Liver (tissue), 9 donors: ENCODE data around the gene TLR9. TPM values are rescaled to one million over a fixed set of nuclear protein-coding genes. Genes with fewer than 3 reads are reported as not detected.

Experiments used
- DNase-seq: peaks from one replicate; pipeline ENCODE4 v3.0.0-alpha.2; 2017; ENCODE audit warnings: low spot score
- H3K27ac ChIP-seq, 2 donors: one replicate each; pipeline ENCODE4 v1.7.0; 2013; ENCODE audit warnings: inconsistent platforms in 2 of 2, low read length in 2 of 2, control low read depth in 1 of 2, low read depth in 1 of 2, mild to moderate bottlenecking in 1 of 2
- H3K27me3 ChIP-seq, 4 donors: one replicate each; pipeline versions ENCODE4 v1.6.1 to v1.7.0; 2013; ENCODE audit warnings: low read length in 3 of 4, inconsistent platforms in 1 of 4, mild to moderate bottlenecking in 1 of 4, moderate library complexity in 1 of 4; ENCODE audit not compliant: control insufficient read depth in 4 of 4, insufficient read depth in 4 of 4
- H3K36me3 ChIP-seq, 4 donors: one replicate each; pipeline versions ENCODE4 v1.6.1 to v1.7.0; 2013; ENCODE audit warnings: low read length in 3 of 4, mild to moderate bottlenecking in 3 of 4, low read depth in 1 of 4, moderate library complexity in 1 of 4; ENCODE audit not compliant: control insufficient read depth in 4 of 4, insufficient read depth in 3 of 4
- H3K4me1 ChIP-seq, 4 donors: one replicate each; pipeline versions ENCODE4 v1.6.1 to v1.7.0; 2013; ENCODE audit warnings: low read length in 3 of 4, mild to moderate bottlenecking in 3 of 4, moderate library complexity in 1 of 4; ENCODE audit not compliant: control insufficient read depth in 4 of 4, insufficient read depth in 4 of 4
- H3K4me3 ChIP-seq, 3 donors: one replicate each; pipeline versions ENCODE4 v1.6.1 to v1.7.0; 2013; ENCODE audit warnings: low read length in 3 of 3, control low read depth in 1 of 3, low read depth in 1 of 3, mild to moderate bottlenecking in 1 of 3
- H3K9ac ChIP-seq, 2 donors: one replicate each; pipeline ENCODE4 v1.7.0; 2013; ENCODE audit warnings: low read length in 2 of 2, mild to moderate bottlenecking in 2 of 2, moderate library complexity in 2 of 2, control low read depth in 1 of 2, low read depth in 1 of 2
- H3K9me3 ChIP-seq, 4 donors: one replicate each; pipeline versions ENCODE4 v1.6.1 to v1.7.0; 2013; ENCODE audit warnings: low read length in 3 of 4; ENCODE audit not compliant: control insufficient read depth in 4 of 4
- EGR1 ChIP-seq, 2 donors: IDR thresholded peaks; 2 replicates each; pipeline ENCODE4 v1.6.1; 2016 to 2018; ENCODE audit warnings: antibody characterized with exemption in 2 of 2, low read depth in 2 of 2
- FOXA1 ChIP-seq: IDR thresholded peaks from 2 replicates; pipeline ENCODE4 v1.6.1; 2016; ENCODE audit warnings: antibody characterized with exemption
- FOXA2 ChIP-seq: IDR thresholded peaks from 2 replicates; pipeline ENCODE4 v1.6.1; 2016; ENCODE audit warnings: antibody characterized with exemption
- GABPA ChIP-seq, 2 donors: IDR thresholded peaks in 1 of 2; conservative IDR thresholded peaks in 1 of 2; 2 replicates each; pipeline ENCODE4 v1.6.1; 2016; ENCODE audit warnings: antibody characterized with exemption in 2 of 2, mild to moderate bottlenecking in 1 of 2, moderate library complexity in 1 of 2
- HNF4A ChIP-seq, 2 donors: conservative IDR thresholded peaks; 2 replicates each; pipeline ENCODE4 v1.6.1; 2016; ENCODE audit warnings: antibody characterized with exemption in 2 of 2, mild to moderate bottlenecking in 2 of 2
- HNF4G ChIP-seq: IDR thresholded peaks from 2 replicates; pipeline ENCODE4 v1.6.1; 2016; ENCODE audit warnings: antibody characterized with exemption
- JUND ChIP-seq, 2 donors: IDR thresholded peaks; 2 replicates each; pipeline ENCODE4 v1.6.1; 2016; ENCODE audit warnings: antibody characterized with exemption in 2 of 2
- NR2F2 ChIP-seq: IDR thresholded peaks from 2 replicates; pipeline ENCODE4 v1.6.1; 2016; ENCODE audit warnings: antibody characterized with exemption
- RAD21 ChIP-seq, 2 donors: IDR thresholded peaks; 2 replicates each; pipeline ENCODE4 v1.6.1; 2016; ENCODE audit warnings: antibody characterized with exemption in 2 of 2, mild to moderate bottlenecking in 2 of 2
- RXRA ChIP-seq, 2 donors: IDR thresholded peaks; 2 replicates each; pipeline ENCODE4 v1.6.1; 2017 to 2018; ENCODE audit warnings: antibody characterized with exemption in 2 of 2, mild to moderate bottlenecking in 1 of 2
- SP1 ChIP-seq: IDR thresholded peaks from 2 replicates; pipeline ENCODE4 v1.6.1; 2018; ENCODE audit warnings: antibody characterized with exemption, mild to moderate bottlenecking
- TAF1 ChIP-seq: conservative IDR thresholded peaks from 2 replicates; pipeline ENCODE4 v1.6.1; 2016; ENCODE audit warnings: antibody characterized with exemption, mild to moderate bottlenecking
- YY1 ChIP-seq: IDR thresholded peaks from 2 replicates; pipeline ENCODE4 v1.6.1; 2016; ENCODE audit warnings: antibody characterized with exemption, mild to moderate bottlenecking
- WGBS: extraction: QIAGEN DNeasy Blood & Tissue Kit; methylation state at CpG from one replicate; pipeline ENCODE4 v1.1.7; 2013; 5-methylcytosine and 5-hydroxymethylcytosine counted together
- polyA plus RNA-seq, 2 donors: library from polyadenylated mRNA; stranded (reverse) in 1 of 2; unstranded in 1 of 2; fragments of 200-250 nt in 1 of 2; fragments of >200 nt in 1 of 2; fragmentation: Nextera tagmentation in 1 of 2; extraction: Ambion mirVana in 1 of 2; gene quantifications; one replicate each; pipeline versions ENCODE4 v1.2.1 to v1.2.3, GENCODE V29; 2013 to 2015
- total RNA-seq, 2 donors: library from RNA; depleted of rRNA; stranded (reverse); fragments of >200 nt; gene quantifications; one replicate each; pipeline ENCODE4 v1.2.3, GENCODE V29; 2014
- TF ChIP-seq, protein P1 (sequence below): IDR thresholded peaks from 2 replicates; pipeline ENCODE4 v1.6.1; 2016; ENCODE audit warnings: antibody characterized with exemption
- TF ChIP-seq, protein P2 (sequence below): IDR thresholded peaks from 2 replicates; pipeline ENCODE4 v1.6.1; 2016; ENCODE audit warnings: antibody characterized with exemption
- TF ChIP-seq, protein P3 (sequence below): IDR thresholded peaks from 2 replicates; pipeline ENCODE4 v1.6.1; 2016; ENCODE audit warnings: antibody characterized with exemption
- TF ChIP-seq, protein P4 (sequence below): IDR thresholded peaks from 2 replicates; pipeline ENCODE4 v1.6.1; 2016; ENCODE audit warnings: antibody characterized with exemption, mild to moderate bottlenecking
- TF ChIP-seq, protein P5 (sequence below): fragments of 150-350 bp; IDR thresholded peaks from 2 replicates; pipeline ENCODE4 v1.5.1; 2017; ENCODE audit warnings: improper control_type of control experiment, low read depth, low read length; ENCODE audit not compliant: missing input control
- donor health status: healthy.
- donor health status: healthy.
- donor health status: healthy.
- donor health status: healthy.
- donor health status: healthy.

TLR9 gene
- total and polyA plus RNA-seq, 4 donors = 0.02 TPM; not detected in 3

DNA sequence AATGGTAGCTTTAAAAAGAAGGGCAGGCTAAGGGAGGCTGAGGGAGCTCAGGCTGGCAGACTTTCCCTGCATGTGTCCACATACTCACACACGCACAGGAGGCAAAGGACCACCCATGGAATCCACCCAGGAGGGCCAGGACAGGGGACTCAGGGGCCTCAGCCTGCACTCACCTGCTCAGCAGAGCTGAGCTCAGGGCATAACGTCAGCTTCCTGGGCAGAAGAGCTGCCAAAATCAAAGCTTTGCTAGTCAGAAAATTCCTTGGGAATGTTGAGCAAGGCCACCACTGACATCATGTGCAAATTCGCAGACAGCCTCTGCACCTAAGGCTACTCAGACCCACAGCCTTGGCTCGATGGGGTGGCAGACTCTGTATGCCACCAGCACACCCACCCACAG lies 43.9 kb downstream of the TLR9 start:
- Histone ChIP-seq H3K27ac (peak overlapping the region; percentile 87 to 90), H3K27me3 (no peaks in the 10 kb centered on the region), H3K4me3 (peak overlapping the region in 1 of 3 donors; percentile 4), H3K9me3 (no peaks in the 10 kb centered on the region), H3K36me3 (no peaks in the 10 kb centered on the region), H3K4me1 (peaks cover 17 to 48% (median 37%) of the 10 kb centered on the region in 4 donors), H3K9ac (peak overlapping the region; percentile 33 to 69)
- 36% methylated on average over 4 of the region's 4 CpGs for WGBS
- peak; percentile 31 for DNase-seq
- TF ChIP-seq TAF1 (peak; percentile 8), JUND (IDR thresholded peaks at IDR 0.05) (peak in 1 of 2 donors; percentile 58), YY1 (no peak)

DNA sequence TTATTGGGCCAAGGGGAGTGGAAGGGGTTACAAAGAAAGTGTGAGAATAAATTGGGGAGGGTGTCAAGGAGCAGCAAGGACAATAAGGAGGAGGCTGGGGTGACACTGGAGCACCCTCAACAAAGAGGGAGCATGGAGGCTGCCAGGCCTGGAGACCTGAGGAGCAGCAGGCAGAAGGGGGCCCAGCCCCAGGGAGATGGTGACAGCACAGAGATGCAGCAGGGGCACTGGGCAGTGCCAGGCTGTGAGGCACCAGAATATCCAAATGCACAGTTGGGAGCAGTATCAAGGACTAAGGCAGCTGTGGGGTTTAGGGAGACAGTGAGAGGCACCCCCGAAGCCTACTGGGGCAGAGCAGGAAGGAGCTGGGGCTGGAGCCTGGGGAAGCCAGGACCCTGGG lies 46.9 kb downstream of the TLR9 start:
- H3K9me3 ChIP-seq = no peaks in the 10 kb centered on the region

More for the DNA sequence above, 46.9 kb downstream of the TLR9 start:
- H3K4me1 ChIP-seq = peaks cover 19 to 49% (median 39%) of the 10 kb centered on the region in 4 donors
- 97% methylated on average over 1 of the region's 1 CpG for WGBS
- no peak overlapping the region for H3K4me3 ChIP-seq
- H3K36me3 ChIP-seq = no peaks in the 10 kb centered on the region
- peak overlapping the region in 1 of 2 donors; percentile 50 for H3K9ac ChIP-seq
- TF ChIP-seq NR2F2 (no peak), YY1 (no peak), SP1 (no peak), GABPA (IDR thresholded peaks at IDR 0.05 in 1 of 2, conservative IDR thresholded peaks at IDR 0.05 in 1 of 2) (no peak), JUND (IDR thresholded peaks at IDR 0.05) (no peak), RXRA (IDR thresholded peaks at IDR 0.05) (no peak), TAF1 (no peak), HNF4A (conservative IDR thresholded peaks at IDR 0.05) (no peak), EGR1 (IDR thresholded peaks at IDR 0.05; ENCODE audit: low read depth in 2 of 2) (no peak), FOXA2 (no peak), FOXA1 (no peak), RAD21 (IDR thresholded peaks at IDR 0.05) (no peak), HNF4G (no peak)
- TF ChIP-seq, protein P1, sequence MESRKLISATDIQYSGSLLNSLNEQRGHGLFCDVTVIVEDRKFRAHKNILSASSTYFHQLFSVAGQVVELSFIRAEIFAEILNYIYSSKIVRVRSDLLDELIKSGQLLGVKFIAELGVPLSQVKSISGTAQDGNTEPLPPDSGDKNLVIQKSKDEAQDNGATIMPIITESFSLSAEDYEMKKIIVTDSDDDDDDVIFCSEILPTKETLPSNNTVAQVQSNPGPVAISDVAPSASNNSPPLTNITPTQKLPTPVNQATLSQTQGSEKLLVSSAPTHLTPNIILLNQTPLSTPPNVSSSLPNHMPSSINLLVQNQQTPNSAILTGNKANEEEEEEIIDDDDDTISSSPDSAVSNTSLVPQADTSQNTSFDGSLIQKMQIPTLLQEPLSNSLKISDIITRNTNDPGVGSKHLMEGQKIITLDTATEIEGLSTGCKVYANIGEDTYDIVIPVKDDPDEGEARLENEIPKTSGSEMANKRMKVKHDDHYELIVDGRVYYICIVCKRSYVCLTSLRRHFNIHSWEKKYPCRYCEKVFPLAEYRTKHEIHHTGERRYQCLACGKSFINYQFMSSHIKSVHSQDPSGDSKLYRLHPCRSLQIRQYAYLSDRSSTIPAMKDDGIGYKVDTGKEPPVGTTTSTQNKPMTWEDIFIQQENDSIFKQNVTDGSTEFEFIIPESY = no peak
- TF ChIP-seq, protein P2, sequence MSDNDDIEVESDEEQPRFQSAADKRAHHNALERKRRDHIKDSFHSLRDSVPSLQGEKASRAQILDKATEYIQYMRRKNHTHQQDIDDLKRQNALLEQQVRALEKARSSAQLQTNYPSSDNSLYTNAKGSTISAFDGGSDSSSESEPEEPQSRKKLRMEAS = no peak
- TF ChIP-seq, protein P3, sequence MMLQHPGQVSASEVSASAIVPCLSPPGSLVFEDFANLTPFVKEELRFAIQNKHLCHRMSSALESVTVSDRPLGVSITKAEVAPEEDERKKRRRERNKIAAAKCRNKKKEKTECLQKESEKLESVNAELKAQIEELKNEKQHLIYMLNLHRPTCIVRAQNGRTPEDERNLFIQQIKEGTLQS = no peak
- TF ChIP-seq, protein P4, sequence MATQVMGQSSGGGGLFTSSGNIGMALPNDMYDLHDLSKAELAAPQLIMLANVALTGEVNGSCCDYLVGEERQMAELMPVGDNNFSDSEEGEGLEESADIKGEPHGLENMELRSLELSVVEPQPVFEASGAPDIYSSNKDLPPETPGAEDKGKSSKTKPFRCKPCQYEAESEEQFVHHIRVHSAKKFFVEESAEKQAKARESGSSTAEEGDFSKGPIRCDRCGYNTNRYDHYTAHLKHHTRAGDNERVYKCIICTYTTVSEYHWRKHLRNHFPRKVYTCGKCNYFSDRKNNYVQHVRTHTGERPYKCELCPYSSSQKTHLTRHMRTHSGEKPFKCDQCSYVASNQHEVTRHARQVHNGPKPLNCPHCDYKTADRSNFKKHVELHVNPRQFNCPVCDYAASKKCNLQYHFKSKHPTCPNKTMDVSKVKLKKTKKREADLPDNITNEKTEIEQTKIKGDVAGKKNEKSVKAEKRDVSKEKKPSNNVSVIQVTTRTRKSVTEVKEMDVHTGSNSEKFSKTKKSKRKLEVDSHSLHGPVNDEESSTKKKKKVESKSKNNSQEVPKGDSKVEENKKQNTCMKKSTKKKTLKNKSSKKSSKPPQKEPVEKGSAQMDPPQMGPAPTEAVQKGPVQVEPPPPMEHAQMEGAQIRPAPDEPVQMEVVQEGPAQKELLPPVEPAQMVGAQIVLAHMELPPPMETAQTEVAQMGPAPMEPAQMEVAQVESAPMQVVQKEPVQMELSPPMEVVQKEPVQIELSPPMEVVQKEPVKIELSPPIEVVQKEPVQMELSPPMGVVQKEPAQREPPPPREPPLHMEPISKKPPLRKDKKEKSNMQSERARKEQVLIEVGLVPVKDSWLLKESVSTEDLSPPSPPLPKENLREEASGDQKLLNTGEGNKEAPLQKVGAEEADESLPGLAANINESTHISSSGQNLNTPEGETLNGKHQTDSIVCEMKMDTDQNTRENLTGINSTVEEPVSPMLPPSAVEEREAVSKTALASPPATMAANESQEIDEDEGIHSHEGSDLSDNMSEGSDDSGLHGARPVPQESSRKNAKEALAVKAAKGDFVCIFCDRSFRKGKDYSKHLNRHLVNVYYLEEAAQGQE = no peak
- TF ChIP-seq, protein P5, sequence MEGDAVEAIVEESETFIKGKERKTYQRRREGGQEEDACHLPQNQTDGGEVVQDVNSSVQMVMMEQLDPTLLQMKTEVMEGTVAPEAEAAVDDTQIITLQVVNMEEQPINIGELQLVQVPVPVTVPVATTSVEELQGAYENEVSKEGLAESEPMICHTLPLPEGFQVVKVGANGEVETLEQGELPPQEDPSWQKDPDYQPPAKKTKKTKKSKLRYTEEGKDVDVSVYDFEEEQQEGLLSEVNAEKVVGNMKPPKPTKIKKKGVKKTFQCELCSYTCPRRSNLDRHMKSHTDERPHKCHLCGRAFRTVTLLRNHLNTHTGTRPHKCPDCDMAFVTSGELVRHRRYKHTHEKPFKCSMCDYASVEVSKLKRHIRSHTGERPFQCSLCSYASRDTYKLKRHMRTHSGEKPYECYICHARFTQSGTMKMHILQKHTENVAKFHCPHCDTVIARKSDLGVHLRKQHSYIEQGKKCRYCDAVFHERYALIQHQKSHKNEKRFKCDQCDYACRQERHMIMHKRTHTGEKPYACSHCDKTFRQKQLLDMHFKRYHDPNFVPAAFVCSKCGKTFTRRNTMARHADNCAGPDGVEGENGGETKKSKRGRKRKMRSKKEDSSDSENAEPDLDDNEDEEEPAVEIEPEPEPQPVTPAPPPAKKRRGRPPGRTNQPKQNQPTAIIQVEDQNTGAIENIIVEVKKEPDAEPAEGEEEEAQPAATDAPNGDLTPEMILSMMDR = no peak
- H3K27me3 ChIP-seq = no peaks in the 10 kb centered on the region
- DNase-seq = no peak
- H3K27ac ChIP-seq = peak overlapping the region; percentile 96 to 97
